Endothelial cell of umbilical vein (primary cell): ENCODE results near the gene MYH16. TPM values are rescaled to one million over a fixed set of nuclear protein-coding genes. Genes with fewer than 3 reads are reported as not detected.

Experiments
- BruUV-seq: library from RNA; stranded (reverse); fragments of 400-500 nt; replicated peaks from 2 replicates; lab custom pipeline; 2021; lab: Mats Ljungman, UMichigan
- CTCF ChIA-PET: fragments of 300-600, 350-600 bp; sonication (Branson Sonifier 250); formaldehyde crosslinking; loops from one replicate; lab custom pipeline; 2021; ENCODE audit warnings: antibody characterized with exemption, inconsistent platforms; lab: Charles Lee
- POLR2A ChIA-PET: fragments of 300-600, 350-600 bp; sonication (Branson Sonifier 250); formaldehyde crosslinking; loops from one replicate; lab custom pipeline; 2021; ENCODE audit warnings: antibody characterized with exemption, inconsistent platforms; lab: Charles Lee
- DNase-seq: peaks from one replicate; pipeline ENCODE4 v3.0.0-alpha.2; 2011; ENCODE audit warnings: low read depth, low spot score
- FAIRE-seq: peaks from 2 replicates; lab custom pipeline; 2011; peaks lifted over from hg19 to GRCh38; lab: Jason Lieb, UNC
- H2AFZ ChIP-seq: 2 replicates; pipeline ENCODE4 v1.6.0; 2012; ENCODE audit warnings: low read depth, low read length, control low read depth, inconsistent platforms
- H3K27ac ChIP-seq: 2 replicates; pipeline ENCODE4 v1.5.1; 2011; ENCODE audit warnings: low read depth, mild to moderate bottlenecking, control low read depth, low read length, moderate library complexity; ENCODE audit not compliant: insufficient read depth
- H3K27me3 ChIP-seq, 2 experiments: 2 replicates each; pipeline versions ENCODE4 v1.6.0 to v1.6.1; 2011; ENCODE audit warnings: low read length in 2 of 2, mixed read lengths in 1 of 2; ENCODE audit not compliant: control insufficient read depth in 2 of 2, insufficient read depth in 2 of 2
- H3K36me3 ChIP-seq, 2 experiments: 2 replicates in 1 of 2; 3 replicates in 1 of 2; pipeline ENCODE4 v1.5.1; 2011; ENCODE audit warnings: low read length in 2 of 2, mild to moderate bottlenecking in 1 of 2, moderate library complexity in 1 of 2; ENCODE audit not compliant: control insufficient read depth in 2 of 2, insufficient read depth in 2 of 2; ENCODE audit errors: extremely low read depth in 1 of 2
- H3K4me1 ChIP-seq: 3 replicates; pipeline ENCODE4 v1.5.1; 2011; ENCODE audit warnings: mild to moderate bottlenecking, low read length; ENCODE audit not compliant: control insufficient read depth, insufficient read depth; ENCODE audit errors: extremely low read depth
- H3K4me2 ChIP-seq: 2 replicates; pipeline ENCODE4 v1.6.1; 2011; ENCODE audit warnings: low read length, control low read depth, mixed read lengths; ENCODE audit not compliant: insufficient read depth
- H3K4me3 ChIP-seq, 3 experiments: fragments of 200-600 bp in 1 of 3; sonication (generic), shearing (Covaris generic) in 1 of 3; replicated peaks in 1 of 3; 2 replicates each; pipeline ENCODE4 v1.5.1; 2011 to 2016; ENCODE audit warnings: control low read depth in 3 of 3, low read length in 3 of 3, mild to moderate bottlenecking in 2 of 3, inconsistent platforms in 1 of 3, low read depth in 1 of 3, moderate library complexity in 1 of 3; ENCODE audit not compliant: insufficient read depth in 1 of 3
- H3K79me2 ChIP-seq: 2 replicates; pipeline ENCODE4 v1.6.0; 2012; ENCODE audit warnings: low read length, inconsistent platforms; ENCODE audit not compliant: control insufficient read depth, insufficient read depth
- H3K9ac ChIP-seq: replicated peaks from 2 replicates; pipeline ENCODE3; 2011; ENCODE audit warnings: low read length, control low read depth; ENCODE audit not compliant: insufficient read depth; ENCODE audit errors: extremely low read depth
- H3K9me1 ChIP-seq: replicated peaks from 3 replicates; pipeline ENCODE4 v1.6.0; 2011; ENCODE audit warnings: mild to moderate bottlenecking, low read length; ENCODE audit not compliant: control insufficient read depth, insufficient read depth; ENCODE audit errors: extremely low read depth
- H3K9me3 ChIP-seq: replicated peaks from 2 replicates; pipeline ENCODE4 v1.5.1; 2012; ENCODE audit warnings: low read length, inconsistent platforms; ENCODE audit not compliant: control insufficient read depth, insufficient read depth
- H4K20me1 ChIP-seq: replicated peaks from 2 replicates; pipeline ENCODE3; 2011; ENCODE audit warnings: mild to moderate bottlenecking, low read length; ENCODE audit not compliant: control insufficient read depth, insufficient read depth; ENCODE audit errors: extremely low read depth
- CTCF ChIP-seq, 2 donors: IDR thresholded peaks; 1 replicate in 1 of 2; 2 replicates in 1 of 2; pipeline ENCODE4 v1.5.1; 2011; ENCODE audit warnings: low read length in 2 of 2, mild to moderate bottlenecking in 2 of 2, moderate library complexity in 2 of 2, control low read depth in 1 of 2, inconsistent platforms in 1 of 2, low read depth in 1 of 2; ENCODE audit not compliant: insufficient read depth in 1 of 2; ENCODE audit errors: extremely low read depth in 1 of 2
- FOS ChIP-seq: IDR thresholded peaks from 2 replicates; pipeline ENCODE4 v1.6.1; 2011; ENCODE audit warnings: mild to moderate bottlenecking, low read length, moderate library complexity, borderline replicate concordance; ENCODE audit not compliant: insufficient read depth
- GATA2 ChIP-seq: IDR thresholded peaks from 2 replicates; pipeline ENCODE4 v1.7.0; 2011; ENCODE audit warnings: low read depth, mild to moderate bottlenecking, moderate library complexity, mixed read lengths, low read length; ENCODE audit not compliant: insufficient read length, insufficient read depth
- JUN ChIP-seq: IDR thresholded peaks from 2 replicates; pipeline ENCODE4 v1.6.1; 2011; ENCODE audit warnings: borderline replicate concordance, low read depth; ENCODE audit not compliant: insufficient read length, insufficient read depth
- MAX ChIP-seq: IDR thresholded peaks from 2 replicates; pipeline ENCODE4 v1.6.1; 2011; ENCODE audit not compliant: insufficient read depth, insufficient read length
- MYC ChIP-seq: IDR thresholded peaks from one replicate; pipeline ENCODE4 v1.6.1; 2011; ENCODE audit warnings: mild to moderate bottlenecking, low read depth, low read length
- POLR2A ChIP-seq: IDR thresholded peaks from 2 replicates; pipeline ENCODE4 v1.6.1; 2012; ENCODE audit warnings: low read depth, mild to moderate bottlenecking, control low read depth, low read length
- POLR2AphosphoS5 ChIP-seq: IDR thresholded peaks from 2 replicates; pipeline ENCODE4 v1.6.1; 2012; ENCODE audit warnings: low read depth, mild to moderate bottlenecking, control low read depth, low read length, moderate library complexity; ENCODE audit not compliant: insufficient read depth
- dilution Hi-C: fragments of 300-500 bp; cut with MboI; formaldehyde crosslinking; loops from one replicate; pipeline ENCODE4 v1.15.0; 2019; ENCODE audit warnings: low sequenced_read_pairs; ENCODE audit not compliant: extremely low pct_ligation_motif_present
- intact Hi-C: fragments of 100-400 bp; cut with micrococcal nuclease; formaldehyde crosslinking; loops from one replicate; pipeline ENCODE4 v1.10.0; 2022
- polyA plus RNA-seq, 4 experiments: library from polyadenylated mRNA; depleted of rRNA in 3 of 4; stranded (reverse) in 3 of 4; unstranded in 1 of 4; fragments of >200 nt; gene quantifications; 2 replicates each; pipeline versions ENCODE4 v1.2.1 to v1.2.3, GENCODE V29; 2011 to 2012; ENCODE audit warnings: missing spikeins in 1 of 4
- total RNA-seq: library from RNA; stranded (reverse); gene quantifications from 2 replicates; pipeline ENCODE4 v1.2.3, GENCODE V29; 2021

The MYH16 gene
- total and polyA plus RNA-seq, 2 donors (not counting 3 experiments of a cell fraction or from before 2014, with no cell fraction given) = 0.01 to 0.11 TPM

- TF ChIP-seq POLR2AphosphoS5 = no peak
- TF ChIP-seq GATA2 = no peak
- no peak for TF ChIP-seq MAX
- no peak for TF ChIP-seq FOS
- no peak for TF ChIP-seq MYC
- FAIRE-seq (no peak), DNase-seq (no peak)
- Histone ChIP-seq H3K79me2 (no peaks in the 10 kb centered on the region), H3K4me2 (no peak overlapping the region), H3K27me3 (no peaks in the 10 kb centered on the region), H3K4me1 (no peaks in the 10 kb centered on the region), H3K4me3 (no peak overlapping the region), H3K9ac (no peak overlapping the region), H3K9me1 (no peaks in the 10 kb centered on the region), H3K9me3 (no peaks in the 10 kb centered on the region), H4K20me1 (no peaks in the 10 kb centered on the region), H3K27ac (no peak overlapping the region), H2AFZ (no peak overlapping the region), H3K36me3 (no peaks in the 10 kb centered on the region)
- POLR2A ChIA-PET = no interaction called here
- intact Hi-C loops = no loop called here
- dilution Hi-C loops = no loop called here
- no TSS peak for BruUV-seq
- CTCF ChIA-PET = interaction anchor here (0.7 to 1.7 kb wide), 4 partner anchors 9 to 239 kb away, joined by 3 to 5 read pairs (median 4); no protein-coding TSS in a partner anchor
Measured at GRCh38 chr7:99305473-99306260, 33.0 kb downstream of the MYH16 start.

GRCh38 chr7:99308461-99309074 is 35.9 kb downstream of the MYH16 start:
- CTCF ChIA-PET = interaction anchor here (0.7 to 5.6 kb wide), 4 partner anchors 69 to 274 kb away, joined by 3 to 44 read pairs (median 4); no protein-coding TSS in a partner anchor
- no TSS peak for BruUV-seq
- H3K79me2 ChIP-seq = no peaks in the 10 kb centered on the region
- H2AFZ ChIP-seq = no peak overlapping the region
- H3K27ac ChIP-seq = no peak overlapping the region
- H3K4me2 ChIP-seq = no peak overlapping the region
- no peaks in the 10 kb centered on the region for H4K20me1 ChIP-seq
- H3K4me3 ChIP-seq = no peak overlapping the region
- H3K9me3 ChIP-seq = no peaks in the 10 kb centered on the region
- no peaks in the 10 kb centered on the region for H3K27me3 ChIP-seq
- DNase-seq (no peak), FAIRE-seq (no peak)
- H3K9me1 ChIP-seq = no peaks in the 10 kb centered on the region
- TF ChIP-seq MYC = no peak
- TF ChIP-seq MAX = no peak
- no peak for TF ChIP-seq POLR2A
- no peak for TF ChIP-seq CTCF (IDR thresholded peaks at IDR 0.05; ENCODE audit: extremely low read depth in 1 of 2, insufficient read depth in 1 of 2, low read depth in 1 of 2, low read length in 2 of 2)
- TF ChIP-seq GATA2 = no peak
- TF ChIP-seq POLR2AphosphoS5 = no peak
- TF ChIP-seq JUN = no peak
- H3K36me3 ChIP-seq = no peaks in the 10 kb centered on the region
- H3K9ac ChIP-seq = no peak overlapping the region
- POLR2A ChIA-PET = no interaction called here
- no peaks in the 10 kb centered on the region for H3K4me1 ChIP-seq
- intact Hi-C loops = no loop called here
- dilution Hi-C loops = no loop called here
